ENCODE data around the gene SELENON. TPM values are rescaled to one million over a fixed set of nuclear protein-coding genes. Genes with fewer than 3 reads are reported as not detected.

SELENON gene
- total and polyA plus RNA-seq, 2 of the 13 experiments (the other 11 are each of a cell fraction or from before 2014, with no cell fraction given): 3.8 to 8.0 TPM

DNA sequence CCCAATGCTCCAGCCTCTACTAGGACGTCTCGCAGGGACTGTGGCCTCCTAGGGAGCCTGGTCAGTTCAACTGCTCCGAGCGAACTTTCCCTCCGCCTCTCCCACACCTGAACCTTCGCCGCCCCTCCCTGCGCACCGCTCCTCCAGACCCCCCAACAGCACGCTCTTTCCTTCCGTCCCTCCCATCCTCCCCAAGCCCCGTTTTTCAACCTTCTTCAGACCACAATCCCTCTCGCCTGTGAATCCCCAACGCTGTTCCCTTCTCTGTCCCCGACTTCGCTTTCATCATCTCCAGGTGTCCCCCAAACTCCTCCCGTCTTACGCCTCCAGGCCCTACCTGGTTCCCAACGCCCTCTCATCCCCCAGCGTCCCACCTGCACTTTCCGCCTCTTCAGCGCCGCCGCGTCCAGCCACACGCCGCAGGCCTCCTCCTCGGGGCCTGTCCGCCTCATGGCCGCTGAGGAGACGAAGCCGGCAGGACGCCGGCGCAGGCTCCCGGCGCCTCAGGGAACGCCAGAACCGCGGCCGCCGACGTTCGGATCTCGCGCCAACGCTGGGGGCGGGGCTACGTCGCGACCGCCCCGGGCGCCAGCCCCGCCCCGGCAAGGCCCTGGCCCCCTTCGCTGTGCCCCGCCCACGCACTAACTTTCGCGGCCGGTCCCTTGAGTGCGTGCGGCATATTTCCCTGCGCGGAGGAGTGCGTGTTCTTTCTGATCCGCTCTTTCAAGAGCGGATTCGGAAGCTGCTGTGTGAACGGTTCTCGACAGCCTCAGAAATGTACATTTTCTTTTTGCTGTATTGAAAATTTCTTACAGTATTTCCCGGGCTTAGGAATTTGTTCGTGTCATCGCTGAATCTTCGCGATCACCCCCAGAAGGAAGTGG lies 59.2 kb downstream of the SELENON start, which contains the start of gene AUNIP (continued):
- TF ChIP-seq IRX3 (CRISPR knock-in tag; IDR thresholded peaks at IDR 0.05; ENCODE audit: borderline replicate concordance, low read depth) (peak; percentile 50; the same call in 1 of the 2 replicates), ZIK1 (CRISPR knock-in tag; IDR thresholded peaks at IDR 0.05; ENCODE audit: borderline replicate concordance, low read depth) (no peak), ATF7 (IDR thresholded peaks at IDR 0.05) (no peak), ATF7 (CRISPR knock-in tag; IDR thresholded peaks at IDR 0.05) (no peak), MAZ (IDR thresholded peaks at IDR 0.05; ENCODE audit: borderline replicate concordance, low read depth, low read length) (peak; percentile 85; the same call in 1 of the 2 replicates), MAZ (CRISPR knock-in tag; IDR thresholded peaks at IDR 0.05; ENCODE audit: low read depth) (peak; percentile 44), ZFP36L1 (CRISPR knock-in tag; IDR thresholded peaks at IDR 0.05) (no peak), PRPF4 (IDR thresholded peaks at IDR 0.05; ENCODE audit: low read depth, low read length, poor library complexity, severe bottlenecking) (no peak), HNRNPLL (IDR thresholded peaks at IDR 0.05; ENCODE audit: low read depth, low read length, poor library complexity, severe bottlenecking) (peak; percentile 92), ZNF124 (CRISPR knock-in tag; IDR thresholded peaks at IDR 0.05) (0 out of 2 replicates have a peak, but pooled peaks have one; percentile 23), SP5 (CRISPR knock-in tag; IDR thresholded peaks at IDR 0.05; ENCODE audit: borderline replicate concordance, low read depth) (peak; percentile 87), RORA (CRISPR knock-in tag; IDR thresholded peaks at IDR 0.05) (no peak), ZNF792 (CRISPR knock-in tag; IDR thresholded peaks at IDR 0.05) (peak; percentile 81), ZFP36L2 (CRISPR knock-in tag; IDR thresholded peaks at IDR 0.05) (no peak), SRY (CRISPR knock-in tag; IDR thresholded peaks at IDR 0.05) (peak; percentile 50; the same call in 1 of the 2 replicates), TARDBP (CRISPR knock-in tag; IDR thresholded peaks at IDR 0.05) (peak; percentile 90), YEATS2 (CRISPR knock-in tag; IDR thresholded peaks at IDR 0.05; ENCODE audit: borderline replicate concordance) (peak; percentile 77; the same call in 1 of the 2 replicates), ZNF44 (CRISPR knock-in tag; IDR thresholded peaks at IDR 0.05) (no peak), ZMYM4 (CRISPR knock-in tag; IDR thresholded peaks at IDR 0.05) (peak; percentile 68), MYC (CRISPR knock-in tag; IDR thresholded peaks at IDR 0.05; ENCODE audit: borderline replicate concordance) (peak; percentile 89), SAP130 (CRISPR knock-in tag; IDR thresholded peaks at IDR 0.05; ENCODE audit: low read depth) (peak; percentile 99), FOXA3 (CRISPR knock-in tag; IDR thresholded peaks at IDR 0.05) (peak; percentile 50; the same call in 1 of the 2 replicates), SMAD3 (CRISPR knock-in tag; IDR thresholded peaks at IDR 0.05) (0 out of 2 replicates have a peak, but pooled peaks have one; percentile 31), ZNF343 (CRISPR knock-in tag; IDR thresholded peaks at IDR 0.05) (no peak), PHF8 (CRISPR knock-in tag; IDR thresholded peaks at IDR 0.05) (peak; percentile 86), ZNF530 (CRISPR knock-in tag; IDR thresholded peaks at IDR 0.05; ENCODE audit: low read depth) (no peak), ZNF605 (CRISPR knock-in tag; IDR thresholded peaks at IDR 0.05) (no peak), MTA1 (CRISPR knock-in tag; IDR thresholded peaks at IDR 0.05; ENCODE audit: borderline replicate concordance) (peak; percentile 57; the same call in 1 of the 2 replicates)
- TF ChIP-seq, protein P1, sequence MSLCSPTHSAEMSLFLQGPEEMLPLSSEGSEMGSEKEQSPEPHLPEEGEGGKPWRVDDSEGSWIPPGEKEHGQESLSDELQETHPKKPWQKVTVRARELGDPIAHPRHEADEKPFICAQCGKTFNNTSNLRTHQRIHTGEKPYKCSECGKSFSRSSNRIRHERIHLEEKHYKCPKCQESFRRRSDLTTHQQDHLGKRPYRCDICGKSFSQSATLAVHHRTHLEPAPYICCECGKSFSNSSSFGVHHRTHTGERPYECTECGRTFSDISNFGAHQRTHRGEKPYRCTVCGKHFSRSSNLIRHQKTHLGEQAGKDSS (CRISPR knock-in tag; IDR thresholded peaks at IDR 0.05; ENCODE audit: borderline replicate concordance, low read depth): no peak
- TF ChIP-seq, protein P2, sequence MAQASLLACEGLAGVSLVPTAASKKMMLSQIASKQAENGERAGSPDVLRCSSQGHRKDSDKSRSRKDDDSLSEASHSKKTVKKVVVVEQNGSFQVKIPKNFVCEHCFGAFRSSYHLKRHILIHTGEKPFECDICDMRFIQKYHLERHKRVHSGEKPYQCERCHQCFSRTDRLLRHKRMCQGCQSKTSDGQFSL (CRISPR knock-in tag; IDR thresholded peaks at IDR 0.05): peak; percentile 58; the same call in 1 of the 2 replicates
- TF ChIP-seq, protein P3, sequence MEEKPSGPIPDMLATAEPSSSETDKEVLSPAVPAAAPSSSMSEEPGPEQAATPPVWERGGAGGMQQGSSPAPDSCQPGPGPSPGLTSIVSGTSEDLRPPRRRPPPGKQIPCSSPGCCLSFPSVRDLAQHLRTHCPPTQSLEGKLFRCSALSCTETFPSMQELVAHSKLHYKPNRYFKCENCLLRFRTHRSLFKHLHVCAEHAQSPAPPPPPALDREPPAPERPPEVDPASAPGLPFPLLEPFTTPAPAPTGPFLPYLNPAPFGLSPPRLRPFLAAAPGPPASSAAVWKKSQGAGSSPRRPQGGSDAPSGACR (CRISPR knock-in tag; IDR thresholded peaks at IDR 0.05): no peak
